ENCODE results near the gene CDC34.

CDC34 gene

GRCh38 chr19:589693-590395, 58.3 kb downstream of the CDC34 start, which contains the start of gene HCN2:
TSS of gene HCN2 (plus strand) at chr19:589881. CDS start at chr19:589946, 65 bp downstream.
- no peak for DNase-seq

GRCh38 chr19:590396-590745, 58.8 kb downstream of the CDC34 start:
- no peak for DNase-seq

GRCh38 chr19:590750-591098, 59.2 kb downstream of the CDC34 start:
- no peak for DNase-seq

GRCh38 chr19:591099-591958, 59.8 kb downstream of the CDC34 start:
- no peak for DNase-seq

Data from cortex of kidney (tissue), 1 donor.